K562 (cell line): ENCODE data around the gene PPP4R3B.

ENCODE experiments used
- ARHGAP35 ChIP-seq: fragments of 450-650 bp; IDR thresholded peaks from 2 replicates; pipeline ENCODE4 v1.6.1; 2018; ENCODE audit not compliant: partially characterized antibody
- ATF6 ChIP-seq: sonication (generic); formaldehyde crosslinking; IDR thresholded peaks from 2 replicates; pipeline ENCODE4 v1.4.0; 2020; ENCODE audit warnings: mild to moderate bottlenecking, missing genetic modification reagents
- CTCF ChIP-seq, 3 experiments: IDR thresholded peaks in 2 of 3; conservative IDR thresholded peaks in 1 of 3; 2 replicates each; pipeline ENCODE4 v1.5.1; 2011 to 2012; ENCODE audit warnings: low read length in 3 of 3, mild to moderate bottlenecking in 3 of 3, control low read depth in 2 of 3, improper control_type of control experiment in 1 of 3, inconsistent platforms in 1 of 3, low read depth in 1 of 3, mixed read lengths in 1 of 3, moderate library complexity in 1 of 3; ENCODE audit not compliant: insufficient read depth in 2 of 3
- MYC ChIP-seq, 2 experiments: fragments of 250-450 bp in 1 of 2; sonication (Bioruptor Pico) in 1 of 2; IDR thresholded peaks; 2 replicates each; pipeline versions ENCODE4 v1.5.1 to v1.6.1; 2012 to 2021; ENCODE audit warnings: low read depth in 2 of 2, borderline replicate concordance in 1 of 2, improper control_type of control experiment in 1 of 2, low read length in 1 of 2, mild to moderate bottlenecking in 1 of 2, moderate library complexity in 1 of 2
- NFXL1 ChIP-seq: fragments of 450-650 bp; formaldehyde crosslinking; IDR thresholded peaks from 2 replicates; pipeline ENCODE4 v1.4.0; 2021; ENCODE audit warnings: mild to moderate bottlenecking
- POLR2A ChIP-seq: fragments of 450-650 bp; conservative IDR thresholded peaks from 2 replicates; pipeline ENCODE4 v1.6.1; 2016
- RERE ChIP-seq: sonication (generic); formaldehyde crosslinking; IDR thresholded peaks from 2 replicates; pipeline ENCODE4 v1.8.0; 2023; ENCODE audit warnings: missing genetic modification reagents, mild to moderate bottlenecking, borderline replicate concordance

GRCh38 chr2:55627915-55628314, 10.5 kb upstream of the PPP4R3B start:
- TF ChIP-seq POLR2A (no peak), NFXL1 (CRISPR knock-in tag) (no peak), ARHGAP35 (no peak), RERE (CRISPR knock-in tag) (no peak), ATF6 (no peak), MYC (IDR thresholded peaks at IDR 0.05; ENCODE audit: low read depth, low read length) (no peak), MYC (CRISPR knock-in tag; IDR thresholded peaks at IDR 0.05; ENCODE audit: borderline replicate concordance, low read depth) (no peak), CTCF (IDR thresholded peaks at IDR 0.05 in 2 of 3, conservative IDR thresholded peaks at IDR 0.05 in 1 of 3; ENCODE audit: insufficient read depth in 2 of 3, low read depth in 1 of 3, low read length in 3 of 3) (no peak)
